Stimulated activated CD4-positive, alpha-beta T cell treated with anti-CD3 and anti-CD28 coated beads, Interleukin-12 subunit alpha, Interleukin-12 subunit beta, amount 100 ng/mL, for 24 hours (primary cell): ENCODE measurements around the gene HSPA12B.

Experiments used
- DNase-seq, 2 experiments: peaks; one replicate each; pipeline ENCODE4 v3.0.0-alpha.2; 2020; ENCODE audit warnings: low read depth in 2 of 2

HSPA12B gene

DNA sequence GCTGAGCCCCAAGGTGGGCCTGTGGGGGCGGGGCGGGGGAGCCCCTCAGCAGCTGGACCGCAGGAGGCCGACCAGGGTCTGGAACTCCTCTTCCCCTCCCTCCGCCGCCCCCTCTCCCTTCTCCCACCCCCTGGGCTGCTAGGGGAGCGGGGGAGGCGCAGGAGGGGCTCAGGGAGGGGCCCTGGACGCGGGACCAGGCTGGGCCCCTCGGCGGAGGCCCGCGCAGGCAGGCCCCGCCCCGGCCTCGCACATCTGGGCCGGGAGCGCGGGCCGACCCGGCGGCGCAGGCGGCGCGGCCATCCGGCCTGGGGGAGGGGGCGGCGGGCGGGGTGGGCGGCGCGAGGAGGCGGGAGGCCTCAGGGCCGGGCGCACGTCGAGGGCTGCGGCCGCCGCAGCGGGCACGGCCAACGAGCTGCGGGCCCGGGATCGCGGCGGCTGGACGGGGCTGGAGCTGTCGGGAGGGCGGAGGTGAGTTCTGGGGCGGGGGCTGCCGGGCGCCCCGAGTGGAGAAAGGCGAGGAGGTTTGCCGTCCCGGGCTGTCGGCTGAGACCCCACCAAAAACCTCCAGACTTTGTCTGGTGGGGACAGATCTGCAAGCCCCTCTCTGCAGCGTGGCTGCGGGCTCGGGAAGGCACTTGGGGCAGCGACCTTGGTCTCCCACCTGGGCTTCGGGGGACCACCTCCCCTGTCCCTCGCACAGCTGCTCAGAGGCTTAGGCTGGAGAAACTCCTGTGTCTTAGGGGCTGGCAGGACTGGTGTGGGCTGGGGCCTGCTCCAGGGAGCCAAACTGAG, at the start of gene HSPA12B:
Gene HSPA12B, plus strand, starts transcription at position 359 of the 792 bp plus-strand sequence. CDS start 5,990 bp downstream, outside the sequence.
- DNase-seq = no peak

GRCh38 chr20:3685341-3685740, 47.1 kb upstream of the HSPA12B start:
- DNase-seq = no peak

- DNase-seq = no peak
Observed at GRCh38 chr20:3686421-3686820, 46.1 kb upstream of the HSPA12B start.

DNA sequence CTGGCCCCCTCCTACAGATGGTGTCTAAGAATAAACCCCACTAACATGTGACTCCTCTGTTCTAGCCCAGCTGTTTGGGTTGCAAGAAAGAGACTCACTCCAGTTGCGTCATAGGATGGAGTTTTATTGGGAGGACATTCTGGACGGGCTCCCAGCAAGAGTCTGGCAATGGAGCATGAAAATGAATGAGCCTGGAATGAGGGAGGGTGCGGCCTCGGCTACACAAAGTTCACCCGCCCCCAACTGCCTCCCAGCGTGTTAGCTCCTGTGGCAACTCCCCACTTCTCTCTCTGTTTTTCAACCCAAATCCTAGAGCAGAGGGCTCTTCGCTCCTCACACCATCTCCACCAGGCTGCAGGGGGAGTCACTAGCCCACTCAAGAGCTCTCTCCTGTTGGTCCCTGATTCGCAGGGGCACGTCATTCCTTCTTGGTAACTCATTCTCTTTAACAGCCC, 45.6 kb upstream of the HSPA12B start:
- no peak for DNase-seq

DNA sequence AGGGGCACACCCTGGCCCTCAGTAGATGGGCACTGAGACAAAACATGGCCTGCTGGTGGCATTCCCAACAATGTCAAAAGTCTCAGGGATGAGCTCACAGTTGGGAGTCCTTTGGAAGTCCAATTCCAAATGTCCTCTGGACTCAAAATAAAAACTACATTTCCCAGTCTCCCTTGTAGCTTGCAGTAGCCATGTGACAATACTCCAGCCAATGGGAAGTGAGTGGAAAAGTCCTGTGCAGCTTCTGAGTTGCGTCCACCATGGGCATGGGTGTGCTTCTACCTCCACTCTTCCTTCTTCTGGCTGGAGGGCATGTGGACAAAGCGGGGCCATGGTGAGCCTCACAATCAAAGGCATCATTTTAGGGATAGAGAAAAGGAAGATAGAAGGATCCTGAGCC, 44.8 kb upstream of the HSPA12B start:
- no peak for DNase-seq

DNA sequence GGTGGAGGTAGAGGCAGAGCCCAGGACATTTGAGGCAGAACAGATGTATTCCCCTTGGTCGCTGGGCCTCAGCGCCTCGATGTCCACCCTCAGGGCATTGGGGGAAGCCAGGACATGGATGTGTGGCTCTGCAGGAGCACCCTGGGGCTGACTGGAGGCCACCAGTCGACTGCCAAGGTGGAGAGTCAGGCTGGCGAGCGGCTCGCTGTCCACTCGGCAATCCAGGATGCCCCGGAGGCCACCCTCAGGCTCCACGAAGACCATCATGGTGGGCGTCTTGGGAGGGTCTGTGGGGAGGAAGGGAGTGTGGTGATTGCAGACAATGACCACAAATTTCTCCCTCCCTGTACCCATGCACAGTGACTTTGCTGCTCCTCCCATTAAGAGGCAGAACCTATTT, 42.5 kb upstream of the HSPA12B start:
- DNase-seq = no peak

DNA sequence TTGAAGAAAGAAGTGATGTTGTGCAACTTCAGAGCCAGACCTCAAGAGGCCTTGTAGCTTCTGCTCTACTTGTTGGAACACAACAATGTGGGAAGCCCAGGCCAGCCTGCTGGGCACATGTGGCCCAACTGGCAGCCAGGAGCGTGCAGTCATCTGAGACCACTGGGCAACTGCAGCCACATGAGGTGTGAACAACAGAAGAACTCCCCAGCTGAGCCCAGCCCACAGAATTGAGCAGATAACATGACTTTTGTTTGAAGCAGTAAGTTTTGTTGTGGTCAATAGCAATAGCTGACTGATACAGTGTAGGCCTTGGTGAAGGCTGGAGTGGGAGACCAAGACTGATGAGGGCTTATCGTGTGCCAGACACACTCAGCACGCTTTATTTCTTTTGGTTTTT, 42.1 kb upstream of the HSPA12B start:
- DNase-seq = no peak

DNA sequence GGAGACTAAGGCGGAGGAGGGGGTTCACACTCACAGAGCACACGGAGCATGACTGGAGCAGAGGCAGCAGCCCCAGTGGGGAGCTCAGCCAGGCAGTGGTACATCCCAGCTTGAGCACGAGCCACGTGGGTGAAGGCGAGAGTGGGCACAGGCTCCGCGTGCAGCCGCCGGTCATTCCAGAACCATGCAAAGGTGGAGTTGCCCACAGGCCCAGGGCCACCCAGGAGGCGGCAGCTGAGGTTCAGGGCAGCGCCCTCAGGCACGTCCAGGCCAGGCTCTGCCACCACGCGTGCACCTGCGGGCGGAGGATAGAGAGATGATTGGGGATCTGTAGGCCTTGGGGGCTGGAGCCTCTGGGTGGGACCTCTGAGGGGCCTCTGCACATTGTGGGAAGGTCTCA, 41.2 kb upstream of the HSPA12B start:
- no peak for DNase-seq

- no peak for DNase-seq
Observed at GRCh38 chr20:3691897-3692296, 40.6 kb upstream of the HSPA12B start.

- DNase-seq = no peak
Observed at GRCh38 chr20:3692706-3693294, 39.7 kb upstream of the HSPA12B start.

DNA sequence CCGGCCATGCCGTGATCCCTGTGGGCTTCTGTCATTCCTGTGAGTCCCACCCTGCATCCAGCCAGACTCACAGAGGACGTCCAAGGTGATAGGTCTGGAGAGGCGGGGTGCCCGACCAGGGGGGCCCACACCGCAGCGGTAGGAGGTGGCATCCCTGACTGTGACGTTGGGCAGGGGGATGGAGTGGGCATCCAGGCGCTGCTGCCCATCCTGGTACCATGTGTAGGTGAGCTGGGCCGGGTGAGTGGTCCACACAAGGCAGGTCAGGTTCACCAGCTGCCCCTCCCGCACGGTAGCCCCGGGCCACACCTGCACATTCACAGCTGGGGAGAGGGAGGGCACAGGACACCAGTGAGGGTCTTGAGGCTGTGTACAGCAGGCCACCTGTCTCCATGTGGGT, 39.1 kb upstream of the HSPA12B start:
- no peak for DNase-seq

- no peak for DNase-seq
Observed at GRCh38 chr20:3694864-3695263, 37.6 kb upstream of the HSPA12B start.

DNA sequence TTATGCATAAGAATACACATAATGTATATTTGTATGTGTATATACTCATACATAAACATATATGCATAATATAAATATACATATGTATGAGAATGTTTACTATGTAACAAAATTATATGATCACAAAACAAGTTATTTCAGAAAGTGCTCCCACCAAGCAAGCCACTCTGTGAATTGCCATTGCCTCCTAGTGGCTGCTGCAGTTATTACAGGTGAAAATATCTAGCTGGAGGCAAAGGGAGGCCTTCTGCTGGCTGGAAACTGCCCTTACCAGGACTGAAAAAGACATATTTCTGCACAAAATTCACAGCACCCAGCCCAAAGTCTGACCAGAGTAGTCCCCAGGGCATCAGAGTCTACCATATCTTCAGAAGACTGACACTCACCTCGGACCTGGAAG, 36.3 kb upstream of the HSPA12B start:
- DNase-seq = no peak

DNA sequence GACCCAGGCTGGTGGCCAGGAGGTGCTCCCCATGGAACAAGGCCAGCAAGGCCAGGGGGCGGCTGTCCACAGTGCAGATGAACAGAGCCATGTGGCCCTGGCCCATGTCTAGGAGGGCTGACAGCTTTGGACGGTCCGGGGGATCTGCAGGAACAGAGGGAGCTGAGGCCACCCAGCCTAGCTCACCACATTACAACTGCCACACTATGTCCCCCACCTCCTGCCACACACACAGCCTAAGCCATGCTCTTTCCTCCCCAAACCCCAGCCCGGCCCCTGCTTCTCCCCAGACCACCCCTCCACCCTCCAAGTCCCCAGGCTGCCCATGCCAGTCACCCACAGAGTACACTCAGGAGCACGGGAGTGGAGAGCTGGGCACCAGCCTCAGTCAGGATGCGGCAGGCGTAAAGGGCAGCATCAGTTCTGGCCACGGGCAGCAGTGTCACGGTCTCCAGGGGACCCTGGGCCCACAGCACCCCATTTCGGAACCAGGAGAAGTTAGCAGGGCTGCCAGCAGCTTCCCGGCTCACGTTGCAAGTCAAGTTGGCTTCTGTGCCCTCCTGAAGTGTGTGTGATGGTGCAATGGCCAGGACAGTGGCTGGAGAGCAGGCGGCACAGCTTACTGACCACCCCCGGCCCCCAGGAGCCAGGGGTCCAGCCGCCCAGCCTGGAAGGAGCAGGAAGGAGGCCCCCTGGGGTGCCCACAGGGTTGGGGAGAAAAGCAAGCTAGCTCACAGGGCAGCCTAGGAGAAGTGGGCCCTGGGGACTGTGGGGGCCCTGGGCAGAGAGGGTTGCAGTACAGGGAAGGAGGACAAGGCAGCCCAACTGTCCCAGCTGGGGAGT, 35.5 kb upstream of the HSPA12B start:
- DNase-seq = no peak

DNA sequence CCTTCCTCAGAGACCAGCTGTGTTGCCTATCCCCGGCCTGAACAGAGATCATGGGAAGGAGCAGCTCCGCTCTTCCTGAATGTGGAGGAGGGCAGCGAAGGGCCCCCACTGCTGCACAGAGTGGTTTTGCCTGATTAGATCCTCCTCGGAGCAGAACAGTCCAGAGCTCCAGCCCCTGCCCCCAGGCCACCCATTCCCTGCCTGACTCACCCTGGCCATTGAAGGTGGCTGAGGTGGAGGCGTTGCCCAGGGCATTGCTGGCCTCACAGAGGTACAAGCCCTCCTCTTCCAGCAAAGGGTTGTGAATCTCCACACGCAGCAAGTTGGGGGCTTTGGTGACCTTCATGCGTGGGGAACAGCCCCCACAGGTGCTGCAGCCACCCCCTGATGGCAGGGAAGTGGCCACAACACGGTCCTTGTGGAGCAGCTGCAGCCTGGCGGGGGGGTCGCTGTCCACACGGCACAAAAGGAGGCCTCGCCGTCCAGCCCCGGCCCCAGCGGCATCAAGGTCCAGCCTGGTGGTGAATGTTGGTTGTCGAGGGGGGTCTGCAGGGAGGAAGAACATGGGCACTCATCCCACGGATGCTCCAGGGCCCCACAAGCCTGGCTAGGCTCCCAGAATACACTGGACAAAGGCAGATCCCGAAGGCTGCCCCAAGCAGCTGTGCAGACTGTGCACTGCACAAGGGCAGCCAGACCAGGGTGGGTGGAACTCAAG, 34.7 kb upstream of the HSPA12B start:
- DNase-seq = no peak

GRCh38 chr20:3698591-3699001, 33.9 kb upstream of the HSPA12B start:
- DNase-seq = no peak

GRCh38 chr20:3699037-3699436, 33.4 kb upstream of the HSPA12B start:
- DNase-seq = no peak

- no peak for DNase-seq
Observed at GRCh38 chr20:3701061-3701998, 31.2 kb upstream of the HSPA12B start.

DNA sequence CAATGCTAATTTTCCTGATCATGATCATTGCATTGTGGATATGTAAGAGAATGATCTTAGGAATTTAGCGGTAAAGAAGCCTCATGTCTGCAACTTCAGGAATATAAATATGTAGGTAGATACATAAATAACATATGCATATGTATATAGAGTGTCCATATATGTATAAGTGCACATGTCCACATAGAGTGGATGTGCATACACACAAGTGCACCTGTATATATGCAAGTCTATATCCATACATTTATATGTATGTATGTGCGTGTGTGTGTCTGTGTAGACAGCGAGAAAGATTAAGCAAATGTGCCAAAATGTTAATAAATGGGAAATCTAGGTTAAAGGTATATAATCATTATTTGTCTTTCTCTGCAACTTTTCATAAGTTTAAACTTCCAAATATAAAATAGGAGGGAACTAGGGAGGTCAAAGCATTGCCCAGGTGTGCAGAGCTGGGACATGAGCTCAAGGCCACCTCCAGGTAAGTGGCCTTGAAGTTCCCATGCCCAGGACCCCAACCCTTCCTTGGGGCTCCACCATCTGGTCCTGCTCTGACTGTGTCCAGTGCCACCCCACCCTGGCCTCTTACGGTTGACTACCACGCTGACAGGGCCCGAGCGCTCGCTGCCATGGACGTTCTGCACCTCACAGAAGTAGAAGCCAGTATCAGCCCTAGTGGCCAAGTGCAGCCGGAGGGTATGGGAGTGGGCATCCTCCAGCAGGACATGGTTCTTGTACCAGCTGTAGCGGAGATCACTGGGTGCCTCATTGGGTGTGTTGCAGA, 29.7 kb upstream of the HSPA12B start:
- DNase-seq = no peak

DNA sequence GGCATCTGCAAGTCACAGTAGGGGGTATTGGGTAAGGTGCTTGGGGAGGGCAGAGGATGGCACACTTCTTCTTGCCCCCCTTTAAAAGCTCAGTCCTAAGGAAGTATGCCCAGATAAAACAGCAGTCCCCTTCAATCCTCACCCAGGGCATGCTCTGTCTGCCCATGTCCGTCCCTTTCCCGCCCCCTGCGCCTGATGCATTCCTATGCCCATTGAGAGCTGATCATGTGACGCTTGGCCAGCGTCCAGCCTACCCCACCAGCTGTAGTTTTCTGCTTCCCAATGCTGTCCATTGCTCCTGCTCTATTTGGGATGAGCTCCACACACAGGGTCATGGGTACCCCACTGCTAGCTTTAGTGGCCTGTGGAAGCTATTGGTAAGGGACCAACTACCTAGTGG, 28.4 kb upstream of the HSPA12B start:
- DNase-seq = no peak
